HL-60 (cell line): ENCODE measurements around the gene PROM1.

ENCODE experiments used
- CTCF ChIP-seq: IDR thresholded peaks from one replicate; pipeline ENCODE4 v1.5.1; 2011; ENCODE audit warnings: low read length, control low read depth, inconsistent platforms; ENCODE audit not compliant: insufficient read depth
- GABPA ChIP-seq: IDR thresholded peaks from 2 replicates; pipeline ENCODE4 v1.6.1; 2012; ENCODE audit warnings: low read depth
- POLR2AphosphoS5 ChIP-seq: IDR thresholded peaks from 2 replicates; pipeline ENCODE4 v1.6.1; 2012; ENCODE audit warnings: low read depth

GRCh38 chr4:16027626-16028025, 56.2 kb downstream of the PROM1 start:
- TF ChIP-seq GABPA (no peak), CTCF (no peak), POLR2AphosphoS5 (no peak)
